Thyroid gland (tissue), 4 donors: Measurements from ENCODE around the gene LCN6.

Experiments
- POLR2A ChIP-seq, 2 donors: fragments of 450-650 bp; IDR thresholded peaks; one replicate each; pipeline ENCODE4 v1.6.1; 2017; ENCODE audit warnings: antibody characterized with exemption in 2 of 2, mild to moderate bottlenecking in 2 of 2, moderate library complexity in 1 of 2
- TF ChIP-seq, protein P1 (sequence below), 6 experiments: fragments of 200-600 bp in 3 of 6; fragments of 450-650 bp in 3 of 6; sonication (generic) in 3 of 6; IDR thresholded peaks; one replicate each; pipeline ENCODE4 v1.5.1; 2016 to 2019; ENCODE audit warnings: antibody characterized with exemption in 6 of 6, mild to moderate bottlenecking in 2 of 6, inconsistent platforms in 1 of 6, moderate library complexity in 1 of 6

GRCh38 chr9:136787690-136788400, 39.5 kb upstream of the LCN6 start:
- TF ChIP-seq, protein P1, sequence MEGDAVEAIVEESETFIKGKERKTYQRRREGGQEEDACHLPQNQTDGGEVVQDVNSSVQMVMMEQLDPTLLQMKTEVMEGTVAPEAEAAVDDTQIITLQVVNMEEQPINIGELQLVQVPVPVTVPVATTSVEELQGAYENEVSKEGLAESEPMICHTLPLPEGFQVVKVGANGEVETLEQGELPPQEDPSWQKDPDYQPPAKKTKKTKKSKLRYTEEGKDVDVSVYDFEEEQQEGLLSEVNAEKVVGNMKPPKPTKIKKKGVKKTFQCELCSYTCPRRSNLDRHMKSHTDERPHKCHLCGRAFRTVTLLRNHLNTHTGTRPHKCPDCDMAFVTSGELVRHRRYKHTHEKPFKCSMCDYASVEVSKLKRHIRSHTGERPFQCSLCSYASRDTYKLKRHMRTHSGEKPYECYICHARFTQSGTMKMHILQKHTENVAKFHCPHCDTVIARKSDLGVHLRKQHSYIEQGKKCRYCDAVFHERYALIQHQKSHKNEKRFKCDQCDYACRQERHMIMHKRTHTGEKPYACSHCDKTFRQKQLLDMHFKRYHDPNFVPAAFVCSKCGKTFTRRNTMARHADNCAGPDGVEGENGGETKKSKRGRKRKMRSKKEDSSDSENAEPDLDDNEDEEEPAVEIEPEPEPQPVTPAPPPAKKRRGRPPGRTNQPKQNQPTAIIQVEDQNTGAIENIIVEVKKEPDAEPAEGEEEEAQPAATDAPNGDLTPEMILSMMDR (IDR thresholded peaks at IDR 0.05): peak; percentile 65 to 86 (median 82)
- TF ChIP-seq POLR2A (IDR thresholded peaks at IDR 0.05): no peak
